Sciatic nerve (tissue), 2 donors: ENCODE data around the gene CCR9. TPM values are rescaled to one million over a fixed set of nuclear protein-coding genes. Genes with fewer than 3 reads are reported as not detected.

Experiments
- ATAC-seq: fragments of 200-7000 bp; cut with Tn5 transposase; one replicate; pipeline ENCODE4 v1.9.1; 2020; ENCODE audit warnings: mild to moderate bottlenecking, moderate library complexity
- DNase-seq: peaks from one replicate; pipeline ENCODE4 v3.0.0-alpha.2; 2020; ENCODE audit warnings: low spot score
- intact Hi-C: fragments of 100-400 bp; cut with DNase I; formaldehyde crosslinking; loops from one replicate; pipeline ENCODE4 v1.14.2; 2022
- total RNA-seq: library from RNA; stranded (reverse); fragmentation: NEBNext Ultra II Directional; extraction: Animal tissue kit (Norgen Biotek cat#: 25700); gene quantifications from one replicate; pipeline ENCODE4 v1.2.1, GENCODE V29; 2021
- donor health status: DM: no; HTN: no; CAD: no.
- donor health status: DM: no; HTN: no; CAD: no.

CCR9 gene
- total RNA-seq, 1 donor from 2014 or later = 0.31 TPM

- DNase-seq (no peak), ATAC-seq (no peak)
- intact Hi-C loops = no loop called here
These were observed 37.4 kb downstream of the CCR9 start for GRCh38 chr3:45923755-45924154.

- DNase-seq (no peak), ATAC-seq (no peak)
- intact Hi-C loops = no loop called here
These were observed 41.5 kb downstream of the CCR9 start for GRCh38 chr3:45927881-45928280.

GRCh38 chr3:45929042-45929679 is 42.8 kb downstream of the CCR9 start:
- peak; percentile 75 for ATAC-seq
- intact Hi-C loops = no loop called here

DNA sequence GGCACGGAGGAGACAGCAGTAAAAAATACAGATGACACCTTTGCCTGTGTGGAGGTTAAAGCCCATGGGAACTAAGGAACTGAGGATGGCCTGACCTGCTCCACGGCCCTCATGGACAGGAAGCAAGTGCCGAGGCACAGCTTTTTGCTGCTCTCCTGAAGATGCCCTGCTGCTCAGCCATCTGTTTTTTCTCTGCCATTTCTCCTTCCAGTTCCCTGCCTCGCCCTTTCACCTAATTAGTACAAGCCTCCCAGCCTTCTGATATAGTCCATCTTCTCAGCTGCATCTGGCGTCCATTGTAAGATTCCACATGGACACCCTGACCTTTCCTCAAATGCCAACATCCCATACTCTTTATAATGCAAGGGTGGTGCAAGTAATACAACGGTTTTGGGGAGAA is 45.2 kb downstream of the CCR9 start:
- intact Hi-C loops = no loop called here
- peak; percentile 7 for DNase-seq
- ATAC-seq = no peak

More at GRCh38 chr3:45929042-45929679, 42.8 kb downstream of the CCR9 start:
- peak; percentile 61 for DNase-seq

DNA sequence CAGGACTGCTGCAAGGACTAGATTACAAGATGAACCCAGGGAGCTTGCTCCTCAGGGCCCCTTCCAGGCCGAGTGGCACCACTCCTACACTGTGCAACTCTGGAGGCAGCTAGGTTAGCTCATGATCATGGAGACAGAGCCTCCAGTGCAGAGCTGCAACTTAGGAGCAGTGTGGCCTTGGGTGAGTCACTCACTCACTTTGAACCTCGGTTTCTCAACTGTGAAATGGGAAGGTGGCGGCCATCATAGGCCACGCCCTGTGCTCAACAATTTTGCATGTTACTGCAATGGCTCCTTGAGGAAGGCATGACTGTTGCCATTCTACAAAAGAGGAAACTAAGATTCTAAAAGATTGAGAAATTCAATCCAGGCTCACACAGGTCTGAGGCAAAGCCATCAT is 45.8 kb downstream of the CCR9 start:
- ATAC-seq (no peak), DNase-seq (peak; percentile 35)
- intact Hi-C loops = no loop called here

GRCh38 chr3:45933591-45933990 is 47.2 kb downstream of the CCR9 start:
- DNase-seq (no peak), ATAC-seq (no peak)
- intact Hi-C loops = no loop called here

DNA sequence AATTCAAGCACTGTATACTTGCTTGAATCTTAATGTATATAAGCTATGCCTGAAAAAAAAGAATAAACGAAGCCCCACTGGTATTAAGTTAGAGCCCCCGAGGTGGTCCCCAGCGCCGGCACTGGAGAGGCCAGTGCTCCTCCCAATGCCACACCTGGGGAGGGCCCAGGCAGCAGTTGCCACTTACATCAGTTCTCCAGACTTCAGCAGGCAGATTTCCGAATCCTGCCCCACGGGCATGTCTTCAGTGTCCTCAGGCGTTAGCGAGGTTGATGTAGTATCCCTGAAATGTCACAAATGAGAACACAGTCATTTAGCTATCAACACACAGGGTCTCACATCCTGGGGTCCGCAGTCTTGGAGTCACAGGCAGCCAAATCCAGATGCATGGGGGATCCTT is 49.9 kb downstream of the CCR9 start:
- ATAC-seq = no peak
- DNase-seq = no peak
- intact Hi-C loops = loop anchor here (5.0 kb wide), 1 partner anchor 174 kb away; no protein-coding TSS in a partner anchor

GRCh38 chr3:45937206-45938042 is 51.1 kb downstream of the CCR9 start:
- DNase-seq = peak; percentile 41
- intact Hi-C loops = loop anchor here (2.0 to 5.0 kb wide), 2 partner anchors 141 to 175 kb away; no protein-coding TSS in a partner anchor
- no peak for ATAC-seq

DNA sequence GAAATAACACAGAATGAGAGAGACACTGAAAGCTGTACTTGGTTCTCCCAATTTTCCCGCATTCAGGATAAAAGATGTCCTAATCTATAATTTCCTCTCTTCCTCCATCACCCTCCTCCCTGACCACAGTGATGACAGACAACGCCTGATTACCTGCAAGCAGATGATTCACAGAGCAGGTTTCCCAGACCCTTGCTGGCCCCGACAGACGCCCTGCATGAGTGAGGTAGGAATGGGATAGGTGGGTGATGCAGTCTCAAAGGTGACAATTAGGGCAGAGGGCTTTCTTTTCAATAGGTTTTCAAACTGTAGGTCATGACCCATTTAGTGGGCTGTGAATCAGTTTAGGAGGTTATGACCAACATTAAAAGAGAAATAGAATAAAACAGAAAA is 51.7 kb downstream of the CCR9 start:
- intact Hi-C loops = loop anchor here (2.0 to 5.0 kb wide), 2 partner anchors 141 to 176 kb away; no protein-coding TSS in a partner anchor
- DNase-seq (peak; percentile 18), ATAC-seq (no peak)

DNA sequence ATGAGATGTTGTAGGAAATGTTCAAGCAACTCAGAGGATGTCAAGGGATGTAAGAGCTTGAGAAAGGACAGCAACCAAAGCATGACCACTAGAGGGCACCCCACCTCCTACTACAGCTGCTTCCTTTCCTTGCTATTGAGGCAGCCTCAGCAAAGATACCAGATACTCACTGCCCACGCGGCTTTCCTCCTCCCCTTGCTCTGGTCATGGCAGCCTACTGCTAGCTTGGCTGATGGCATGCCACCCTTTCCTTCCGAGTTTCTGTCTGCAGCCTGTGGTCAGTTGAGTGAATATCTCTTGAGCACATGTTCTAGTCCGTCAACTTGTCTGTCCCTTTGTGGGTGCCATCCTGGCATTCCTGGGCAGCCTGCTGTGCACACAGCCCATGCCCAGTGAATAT is 52.5 kb downstream of the CCR9 start:
- ATAC-seq (peak; percentile 94), DNase-seq (peak; percentile 92)
- intact Hi-C loops = loop anchor here (2.0 to 5.0 kb wide), 2 partner anchors 140 to 177 kb away; no protein-coding TSS in a partner anchor

DNA sequence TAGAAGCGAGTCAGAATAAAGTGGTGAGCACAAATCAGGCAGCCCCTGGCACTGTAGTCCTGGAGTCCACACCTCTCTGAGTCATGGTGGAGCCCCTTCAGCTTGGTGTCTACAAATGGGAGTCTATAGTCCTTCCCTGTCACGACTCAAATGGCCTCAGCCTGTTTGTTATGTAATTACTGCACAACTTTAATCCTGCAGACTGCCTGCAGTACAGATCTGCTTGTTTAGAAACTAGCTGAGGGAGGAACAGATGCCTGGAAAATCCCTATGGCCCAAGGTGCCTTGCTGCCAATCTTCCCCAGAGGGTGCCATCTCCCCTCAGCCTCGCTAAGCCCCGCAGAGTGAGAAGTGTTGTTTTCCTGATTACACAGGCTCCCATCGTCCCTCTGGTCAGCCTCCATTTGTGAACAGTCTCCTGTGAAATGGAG is 53.0 kb downstream of the CCR9 start:
- ATAC-seq (peak; percentile 16), DNase-seq (peak; percentile 47)
- intact Hi-C loops = loop anchor here (2.0 to 5.0 kb wide), 2 partner anchors 139 to 177 kb away; no protein-coding TSS in a partner anchor

GRCh38 chr3:45940004-45940780 is 53.8 kb downstream of the CCR9 start:
- intact Hi-C loops = no loop called here

DNA sequence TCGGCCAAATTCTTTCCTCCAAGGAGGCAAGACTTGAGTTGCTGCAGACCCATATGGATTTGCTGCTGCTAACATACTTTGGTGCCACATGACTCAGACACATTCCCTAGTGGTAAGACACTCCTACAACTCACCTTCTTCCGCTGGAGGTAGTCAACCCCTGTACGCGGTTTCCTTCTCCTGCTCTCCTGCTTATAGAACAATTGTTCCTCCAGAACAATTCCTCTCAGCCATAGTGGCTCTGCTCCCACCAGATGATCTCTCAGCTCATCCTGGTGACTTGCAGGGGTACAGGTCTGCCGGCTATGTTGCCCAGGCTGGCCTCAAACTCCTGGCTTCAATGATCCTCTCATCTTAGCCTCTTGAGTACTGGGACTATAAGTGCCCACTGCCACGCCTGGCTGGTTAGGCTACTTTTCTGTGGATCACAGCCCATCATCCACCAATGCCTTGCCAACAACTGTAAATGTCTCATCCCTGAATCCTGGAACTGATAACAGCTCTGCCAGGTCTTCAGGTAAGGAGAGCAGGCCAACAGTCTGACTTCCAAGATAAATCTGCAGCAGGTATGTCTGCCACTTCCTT is 54.5 kb downstream of the CCR9 start:
- intact Hi-C loops = no loop called here
- peak; percentile 19 for DNase-seq
- ATAC-seq = no peak

More at GRCh38 chr3:45940004-45940780, 53.8 kb downstream of the CCR9 start:
- ATAC-seq = no peak
- peak; percentile 37 for DNase-seq

DNA sequence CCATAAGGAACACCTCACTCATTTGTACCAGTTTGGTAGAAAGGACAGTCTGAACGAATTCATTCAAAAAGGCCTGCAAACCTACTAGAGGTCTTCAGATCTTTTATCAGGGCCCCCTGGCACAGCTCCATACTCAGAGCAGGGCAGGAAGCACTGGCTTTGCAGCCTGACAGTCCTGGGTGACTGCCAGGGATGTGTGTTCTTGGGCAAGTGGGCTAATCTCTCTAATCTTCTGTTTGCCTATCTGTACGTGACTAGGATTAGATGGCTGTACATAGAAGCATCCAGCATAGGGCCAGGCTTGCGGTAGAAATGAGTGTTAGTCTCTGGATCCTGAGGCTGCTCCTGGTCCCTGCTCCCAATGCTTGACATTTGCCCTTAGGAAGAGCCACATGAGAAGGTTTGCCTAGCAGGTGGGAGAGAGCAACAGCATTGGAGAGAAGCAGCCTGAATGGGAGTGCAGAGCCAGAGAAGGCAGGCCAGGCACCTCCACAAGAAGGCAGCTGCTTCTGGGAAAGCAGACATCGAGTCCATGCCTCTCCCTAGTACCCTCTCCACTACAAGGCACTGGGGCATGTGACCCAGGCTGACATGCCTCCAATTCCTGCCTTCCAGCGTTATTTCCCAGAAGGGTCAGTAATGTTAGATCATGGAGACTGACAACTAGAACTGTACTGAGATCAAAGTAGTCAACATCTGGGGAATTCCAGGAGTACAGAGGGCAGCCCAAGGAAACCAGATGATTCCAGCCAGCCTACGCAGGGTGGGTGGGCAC is 55.9 kb downstream of the CCR9 start:
- intact Hi-C loops = no loop called here
- ATAC-seq (no peak), DNase-seq (peak; percentile 19)

GRCh38 chr3:45943207-45943846 is 57.0 kb downstream of the CCR9 start, which contains the start of gene CXCR6:
CXCR6 (plus strand) TSS chr3:45943464; CDS start chr3:45946482, 3,018 bp downstream.
- intact Hi-C loops = no loop called here
- ATAC-seq (no peak), DNase-seq (peak; percentile 28)

GRCh38 chr3:45944830-45945620 is 58.7 kb downstream of the CCR9 start:
- DNase-seq (peak; percentile 22), ATAC-seq (no peak)
- intact Hi-C loops = no loop called here

DNA sequence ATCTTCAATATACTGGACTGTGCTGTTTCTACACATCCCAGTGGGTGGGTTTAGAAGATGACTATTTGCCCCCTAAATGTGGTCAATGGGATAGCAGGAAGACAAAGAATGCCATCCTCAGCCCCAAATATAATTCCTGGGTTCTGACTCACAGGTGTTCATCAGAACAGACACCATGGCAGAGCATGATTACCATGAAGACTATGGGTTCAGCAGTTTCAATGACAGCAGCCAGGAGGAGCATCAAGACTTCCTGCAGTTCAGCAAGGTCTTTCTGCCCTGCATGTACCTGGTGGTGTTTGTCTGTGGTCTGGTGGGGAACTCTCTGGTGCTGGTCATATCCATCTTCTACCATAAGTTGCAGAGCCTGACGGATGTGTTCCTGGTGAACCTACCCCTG is 60.0 kb downstream of the CCR9 start:
- ATAC-seq = no peak
- intact Hi-C loops = no loop called here
- no peak for DNase-seq
